ENCODE data around the gene HCAR2. TPM values are rescaled to one million over a fixed set of nuclear protein-coding genes. Genes with fewer than 3 reads are reported as not detected.
"Not testable (repeated sequence)": the region's sequence is repeated elsewhere in the genome, so short reads cannot be mapped to it uniquely, and the experiment has no call there.

The HCAR2 gene
- polyA plus RNA-seq (ENCODE audit: insufficient read depth in 1 of 5, insufficient read length in 5 of 5, low replicate concordance in 1 of 5): under 1 TPM in 4 of 5 donors, not detected in 1; 0.09 to 0.30 (median 0.21) TPM
- long read RNA-seq, donor 1, partial matches to known transcripts: 0 of 1 reads
- long read RNA-seq, donor 1, other reads (novel, unspliced or antisense): 0 of 1 reads
- long read RNA-seq, donor 2: 0 reads
- long read RNA-seq, donor 3: 0 reads
- long read RNA-seq, donor 4: 0 reads
- long read RNA-seq, donor 5: 0 reads
- long read RNA-seq, donor 6: 0 reads
- long read RNA-seq, donor 7: 0 reads
- long read RNA-seq, donor 8: 0 reads

DNA sequence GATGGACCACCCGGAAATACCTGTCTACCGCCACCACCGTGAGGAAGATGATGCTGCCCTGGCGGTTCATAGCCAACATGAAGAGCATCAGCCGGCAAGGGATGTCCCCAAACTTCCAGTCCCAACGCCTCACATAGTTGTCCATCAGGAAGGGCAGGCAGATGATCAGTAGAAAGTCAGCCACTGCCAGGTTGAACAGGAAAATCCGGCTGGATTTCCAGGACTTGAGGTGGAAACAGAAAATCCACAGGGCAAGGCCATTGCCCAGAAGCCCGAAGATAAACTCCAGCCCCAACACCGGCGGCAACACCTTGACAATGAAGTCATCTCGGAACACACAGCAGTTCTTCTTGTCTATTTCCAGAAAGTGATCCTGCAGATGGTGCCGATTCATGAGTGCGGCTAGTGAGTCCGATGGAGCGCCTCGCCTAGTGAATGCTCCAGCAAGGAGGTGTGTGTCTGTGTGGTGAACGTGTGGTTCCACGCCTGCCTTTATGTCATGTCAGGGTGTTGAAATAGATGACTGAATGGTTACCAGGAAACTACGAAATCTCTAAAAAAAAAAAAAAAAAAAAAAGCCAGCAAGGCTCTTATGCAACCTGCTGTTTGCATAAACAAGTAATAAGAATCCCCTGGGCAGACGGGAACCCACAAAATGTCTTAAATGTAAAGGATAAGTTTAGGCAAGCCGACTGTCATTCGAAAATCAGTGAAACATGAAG lies at the start of gene HCAR2:
Gene HCAR2, minus strand, starts transcription at position 468 of the 722 bp plus-strand sequence. Its CDS starts 74 bp downstream, at position 394.
- not testable (repeated sequence) for DNase-seq

DNA sequence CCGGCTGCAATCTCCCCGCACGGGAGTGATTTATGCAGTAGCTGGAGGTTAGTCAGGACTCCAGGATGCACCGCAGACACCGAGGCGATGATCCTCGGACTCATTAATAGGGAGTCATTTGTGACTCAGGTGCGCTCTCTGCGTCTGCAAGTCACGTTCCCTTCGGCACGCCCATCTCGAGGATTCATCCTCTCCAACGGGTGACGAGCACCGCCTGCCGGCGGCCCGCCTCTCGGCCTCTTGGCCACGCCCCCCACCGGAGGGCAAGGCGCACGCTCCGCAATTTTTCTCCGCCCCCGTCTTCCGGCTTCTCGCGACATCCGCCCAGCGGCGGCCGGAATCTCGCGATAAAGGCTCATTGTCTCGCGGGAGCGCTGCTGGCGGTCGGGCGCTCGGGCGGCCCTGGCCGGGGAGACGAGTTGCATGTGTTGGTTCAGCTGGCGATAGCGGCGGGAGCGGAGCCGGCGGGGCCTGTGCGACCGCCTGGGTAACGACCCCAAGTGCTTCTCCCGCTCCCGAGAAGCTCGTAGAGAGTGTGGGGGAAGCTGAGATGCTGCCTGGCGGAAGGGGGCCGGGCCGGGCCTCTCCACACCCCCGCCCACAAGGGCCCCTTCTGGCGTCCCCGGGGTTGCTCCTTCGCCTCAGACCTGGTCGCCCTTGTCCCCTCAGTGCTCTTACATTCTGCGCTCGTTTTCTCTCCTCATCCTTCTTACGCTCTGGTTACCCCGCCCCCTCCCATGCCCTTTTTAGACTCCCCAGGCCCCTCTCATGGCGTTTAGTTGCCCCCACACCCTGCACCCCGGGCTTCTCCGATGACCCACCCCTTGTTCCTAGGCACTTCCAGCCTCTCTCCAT lies 49.5 kb upstream of the HCAR2 start, which contains the start of gene DENR:
Gene DENR, plus strand, starts transcription at position 361 of the 855 bp plus-strand sequence. CDS start 878 bp downstream, outside the sequence.
- DNase-seq: peak; percentile 97 to 98

DNA sequence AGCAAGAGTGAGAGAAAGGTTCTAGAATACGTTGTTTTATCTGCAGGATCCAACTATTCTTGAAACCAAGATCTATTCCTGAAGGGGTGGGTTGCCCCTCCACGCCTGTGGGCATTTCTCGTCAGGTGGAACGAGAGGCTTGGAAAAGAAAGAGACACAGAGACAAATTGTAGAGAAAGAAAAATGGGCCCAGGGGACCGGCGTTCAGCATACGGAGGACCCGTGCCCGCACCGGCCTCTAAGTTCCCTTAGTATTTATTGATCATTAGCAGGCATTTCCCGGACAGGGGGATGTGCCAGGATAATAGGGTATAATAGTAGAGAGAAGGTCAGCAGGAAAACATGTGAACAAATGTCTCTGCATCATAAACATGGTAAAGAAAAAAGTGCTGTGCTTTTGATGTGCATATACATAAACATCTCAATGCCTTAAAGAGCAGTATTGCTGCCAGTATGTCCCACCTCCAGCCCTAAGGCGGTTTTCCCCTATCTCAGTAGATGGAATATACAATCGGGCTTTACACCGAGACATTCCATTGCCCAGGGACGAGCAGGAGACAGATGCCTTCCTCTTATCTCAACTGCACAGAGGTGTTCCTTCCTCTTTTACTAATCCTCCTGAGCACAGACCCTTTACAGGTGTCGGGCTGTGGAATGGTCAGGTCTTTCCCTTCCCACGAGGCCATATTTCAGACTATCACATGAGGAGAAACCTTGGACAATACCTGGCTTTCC lies 47.8 kb upstream of the HCAR2 start:
- not testable (repeated sequence) for DNase-seq

DNA sequence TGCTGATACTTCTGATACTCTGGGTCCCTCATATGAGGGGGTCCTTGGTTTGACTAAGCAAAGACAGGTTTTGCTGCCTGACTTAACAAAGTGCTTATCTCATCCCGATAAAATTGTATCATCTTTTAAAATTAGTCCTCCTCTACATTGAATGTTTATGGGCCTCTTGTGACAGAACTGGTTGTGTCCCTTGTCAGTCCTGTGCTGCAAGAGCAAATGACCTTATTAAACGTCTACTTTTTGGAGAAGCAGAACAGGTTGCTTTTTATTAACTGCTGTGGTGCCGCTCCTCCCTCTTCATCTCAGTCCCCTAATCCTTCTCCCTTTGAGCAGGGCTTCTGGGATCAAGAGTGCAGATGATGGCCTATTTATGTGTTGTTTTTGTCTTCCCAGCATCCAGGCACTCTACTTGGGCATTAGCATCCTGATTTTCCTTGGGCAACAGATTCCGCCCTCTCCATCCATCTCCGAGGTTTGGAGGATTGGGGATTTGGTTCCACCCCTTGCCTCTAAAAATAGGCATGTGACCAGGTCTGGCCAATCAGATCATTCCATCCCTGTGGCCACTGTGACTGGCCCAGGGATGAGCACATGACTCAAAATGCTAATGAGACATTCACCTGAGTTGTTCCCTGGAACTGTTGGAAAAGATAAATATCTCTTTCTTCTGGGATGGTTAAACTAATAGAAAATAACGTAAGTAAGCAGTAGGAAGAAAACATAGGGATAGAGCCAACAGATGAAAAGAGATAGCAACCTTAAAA lies 46.6 kb upstream of the HCAR2 start:
- DNase-seq: no peak

DNA sequence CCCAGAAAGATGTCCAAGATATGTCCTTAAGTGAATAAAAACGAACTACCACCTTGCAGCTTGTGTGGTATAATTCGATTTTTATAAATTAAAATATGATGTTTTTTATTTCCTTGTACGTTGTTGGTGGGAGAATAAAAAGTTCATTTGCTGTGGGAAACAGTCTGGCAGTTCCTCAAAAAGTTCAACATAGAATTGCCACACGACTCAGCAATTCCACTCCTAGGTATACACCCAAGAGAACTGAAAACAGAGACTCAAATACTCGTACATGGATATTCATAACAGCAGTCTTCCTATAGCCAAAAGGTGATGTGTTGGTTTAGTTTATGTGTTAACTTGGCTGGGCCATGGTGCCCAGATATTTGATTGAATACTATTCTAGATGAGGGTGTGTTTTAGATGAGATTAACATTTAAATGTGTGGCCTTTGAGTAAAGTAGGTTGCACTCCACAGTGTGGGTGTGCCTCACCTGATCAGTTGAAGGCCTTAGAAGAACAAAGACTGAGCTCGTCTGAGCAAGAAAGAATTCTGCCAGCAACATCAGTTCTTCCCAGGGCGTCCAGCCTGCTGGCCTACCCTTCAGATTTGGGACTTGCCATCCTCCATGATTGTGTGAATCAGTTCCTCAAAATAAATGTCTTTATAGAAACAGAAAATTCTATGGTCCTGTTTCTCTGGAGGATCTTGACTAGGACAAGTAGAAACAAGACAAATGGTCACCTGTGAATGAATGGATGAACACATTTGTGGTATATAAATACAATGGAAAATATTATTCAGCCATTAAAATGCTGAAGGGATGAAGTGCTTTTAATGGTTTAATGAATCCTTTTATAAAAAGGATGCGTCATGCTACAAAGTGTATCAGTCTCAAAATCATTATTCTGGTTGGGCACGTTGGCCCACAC lies 44.3 kb upstream of the HCAR2 start:
- no peak for DNase-seq

DNA sequence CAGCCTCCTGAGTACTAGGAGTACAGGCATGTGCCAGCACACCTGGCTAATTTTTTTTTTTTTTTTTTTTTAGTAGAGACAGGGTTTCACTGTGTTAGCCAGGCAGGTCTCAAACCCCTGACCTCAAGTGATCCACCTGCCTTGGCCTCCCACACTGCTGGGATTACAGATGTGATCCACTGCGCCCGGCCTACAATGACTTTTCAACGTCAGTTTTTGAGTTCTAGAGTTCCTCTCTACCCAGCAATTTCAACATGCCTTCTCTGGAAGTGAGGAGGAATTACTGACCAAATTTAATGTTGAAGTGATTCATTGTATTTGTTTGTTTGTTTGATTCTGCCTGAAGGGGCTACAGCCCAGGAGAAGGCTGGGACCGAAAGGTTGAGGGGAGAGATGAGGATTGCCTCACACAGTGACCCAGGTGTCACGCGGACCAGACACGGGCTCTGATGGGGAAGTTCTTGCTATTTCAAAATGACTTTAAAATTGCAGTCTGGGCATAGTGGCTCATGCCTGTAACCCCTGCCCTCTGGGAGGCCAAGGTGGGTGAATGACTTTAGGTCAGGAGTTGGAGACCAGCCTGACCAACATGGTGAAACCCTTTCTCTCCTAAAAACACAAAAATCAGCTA lies 40.9 kb upstream of the HCAR2 start:
- no peak for DNase-seq

DNA sequence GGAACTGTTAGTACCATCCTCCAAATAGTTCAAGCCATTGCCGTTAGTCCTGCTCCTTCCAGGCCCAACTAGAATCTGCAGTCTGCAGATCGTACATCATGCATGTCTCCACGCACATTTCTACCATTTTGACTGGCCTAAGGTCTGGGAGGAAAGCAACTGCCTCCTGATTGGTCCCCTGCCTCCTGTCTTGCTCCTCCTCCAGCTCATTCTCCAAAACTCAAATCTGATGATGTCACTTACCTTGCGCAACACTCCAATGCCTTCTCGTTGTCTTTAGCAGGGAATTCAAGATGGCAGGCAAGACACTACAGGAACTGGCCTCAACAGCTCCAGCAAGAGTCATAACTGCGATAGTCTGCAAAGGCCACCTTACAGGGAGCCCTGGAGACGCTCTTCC lies 37.2 kb upstream of the HCAR2 start:
- no peak for DNase-seq

DNA sequence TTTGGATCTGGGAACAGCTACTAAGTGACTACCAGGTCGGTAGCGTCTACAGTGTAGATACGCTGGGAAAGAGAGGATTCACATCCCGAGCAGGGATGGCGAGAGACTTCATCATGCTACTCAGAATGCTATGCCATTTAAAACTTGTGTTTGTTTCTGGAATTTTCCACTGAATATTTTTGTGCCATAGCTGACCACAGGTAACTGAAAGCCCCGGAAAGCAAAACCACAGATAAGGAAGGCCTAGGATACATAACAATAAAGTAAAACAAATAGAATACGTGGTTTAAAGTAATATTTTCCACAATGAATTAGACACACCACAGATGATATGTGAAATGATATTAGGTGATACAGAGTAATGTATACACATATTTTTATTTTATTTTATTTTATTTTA lies 35.4 kb upstream of the HCAR2 start:
- no peak for DNase-seq

DNA sequence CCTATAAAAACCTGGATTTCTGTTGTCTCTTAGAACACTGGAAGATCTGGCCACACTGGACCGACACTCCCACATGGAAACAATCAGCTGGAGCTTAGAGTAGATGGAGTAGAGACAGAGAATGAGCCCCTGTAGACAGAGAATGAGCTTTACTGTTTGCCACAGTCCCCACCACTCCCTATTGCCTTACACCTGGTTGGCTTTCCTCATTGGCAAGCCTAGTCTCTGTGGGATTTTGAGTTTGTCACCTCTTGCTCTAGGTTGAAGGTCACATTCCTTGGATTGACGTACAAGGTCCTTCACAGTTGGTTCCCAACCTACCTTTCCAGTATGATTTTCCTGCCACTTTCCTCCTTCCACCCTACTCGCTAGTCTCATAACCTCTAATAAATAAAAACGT lies 29.5 kb upstream of the HCAR2 start:
- no peak for DNase-seq

DNA sequence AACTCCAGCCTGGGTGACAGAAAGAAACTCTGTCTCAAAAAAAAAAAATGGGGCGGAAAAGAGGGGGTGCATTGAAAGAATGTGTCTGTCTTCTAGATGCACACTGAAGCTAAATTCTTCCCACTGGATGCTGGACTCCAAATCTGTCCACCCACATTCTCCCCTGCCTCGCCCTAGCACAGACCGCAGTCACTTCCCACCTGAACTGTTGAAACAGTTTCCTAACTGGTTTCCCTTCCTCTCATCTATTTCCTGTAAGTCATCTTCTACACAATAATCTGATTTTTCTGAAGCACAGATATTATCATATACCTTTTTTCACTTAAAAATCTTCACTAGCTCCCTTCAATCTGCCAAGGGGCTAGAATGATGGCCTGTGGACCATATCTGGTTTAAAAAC lies 29.0 kb upstream of the HCAR2 start:
- DNase-seq: no peak

DNA sequence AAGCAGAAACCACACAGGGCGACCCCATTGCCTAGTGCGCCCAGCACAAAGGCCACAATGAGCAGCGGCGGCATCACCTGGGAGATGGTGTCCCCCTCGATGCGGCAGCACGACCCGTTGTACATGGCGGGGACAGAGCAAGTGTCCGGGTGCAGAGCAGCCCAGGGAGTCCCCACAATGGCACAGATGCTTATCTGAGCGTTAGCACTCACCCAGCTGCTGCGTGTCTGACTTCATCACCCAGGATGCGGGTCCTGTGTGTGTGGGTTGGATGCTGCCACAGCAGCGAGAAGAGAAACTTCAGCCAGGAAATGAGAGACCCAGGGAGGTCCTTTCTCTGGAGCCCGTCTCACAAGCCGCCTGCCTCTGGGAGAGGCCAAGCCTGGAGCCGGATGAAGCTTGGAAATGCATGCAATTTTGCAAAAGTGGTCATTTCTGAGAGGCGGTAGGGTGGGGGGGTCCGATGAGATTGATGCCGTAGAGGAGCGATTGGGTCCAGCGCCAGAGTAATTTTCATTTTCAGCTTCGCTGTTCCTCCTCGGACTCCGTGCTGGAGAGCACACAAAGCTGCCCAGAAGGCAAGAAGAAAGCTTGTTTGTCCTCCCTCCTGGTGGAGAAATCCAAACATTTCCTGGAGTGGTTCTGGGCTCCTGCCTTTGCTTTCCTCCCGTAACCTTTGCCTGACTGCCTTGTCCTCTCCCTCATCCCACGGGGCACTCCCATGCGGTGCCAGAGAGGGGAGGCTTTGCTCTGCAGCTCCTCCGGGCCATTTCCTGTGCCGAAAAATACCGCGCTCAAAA lies 27.3 kb upstream of the HCAR2 start, which contains the start of gene HCAR1:
Gene HCAR1, minus strand, starts transcription at position 630 of the 800 bp plus-strand sequence. Its CDS starts 505 bp downstream, at position 125.
- DNase-seq: no peak

DNA sequence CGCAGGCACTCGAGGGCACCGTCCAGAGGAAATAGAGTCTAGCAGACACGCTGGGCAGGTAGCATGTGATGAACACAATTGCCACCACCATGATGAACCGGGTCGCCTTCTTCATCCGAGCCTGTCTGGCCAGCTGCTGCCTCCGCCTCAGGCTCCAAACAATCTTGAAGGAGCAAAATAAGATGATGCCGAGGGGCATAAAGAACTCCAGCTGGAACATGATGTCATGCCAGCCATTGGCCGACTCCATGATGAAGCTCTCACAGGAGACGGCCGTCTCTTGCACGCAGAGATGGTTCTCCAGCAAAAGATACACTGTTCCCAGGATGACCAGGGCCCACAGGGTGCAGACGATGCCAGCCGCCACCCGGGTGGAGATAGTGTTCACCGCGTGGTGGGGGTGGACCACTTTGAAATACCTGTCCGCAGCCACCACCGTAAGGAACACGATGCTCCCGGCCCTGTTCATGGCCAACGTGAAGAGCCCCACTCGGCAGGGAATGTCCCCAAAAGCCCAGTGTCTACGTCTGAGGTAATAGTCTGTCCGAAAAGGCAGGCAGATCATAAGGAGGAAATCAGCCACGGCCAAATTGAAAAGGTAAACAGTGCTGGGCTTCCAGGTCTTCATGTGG lies 26.5 kb upstream of the HCAR2 start:
- no peak for DNase-seq

DNA sequence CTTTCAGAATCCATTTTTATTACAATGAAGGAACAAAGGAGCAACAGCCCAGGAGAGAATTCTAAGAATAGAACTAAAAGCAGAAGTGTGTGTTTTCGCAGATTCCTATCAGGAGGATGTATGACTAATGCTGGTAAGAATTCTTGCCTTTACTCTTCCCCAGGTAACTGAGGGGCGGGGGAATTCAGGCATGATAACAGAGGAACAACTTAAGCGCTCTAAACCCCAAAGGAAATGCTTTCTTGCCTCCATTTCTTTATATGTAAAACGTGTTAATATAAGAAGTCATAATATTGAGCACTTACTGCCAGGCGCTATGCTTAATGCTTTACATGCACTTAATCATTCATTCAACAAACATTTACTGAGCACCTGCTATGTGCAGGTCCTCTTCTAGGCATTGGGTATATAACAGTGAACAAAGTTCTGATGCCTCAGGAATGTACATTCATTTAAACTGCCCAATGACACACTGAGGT lies 23.0 kb upstream of the HCAR2 start:
- DNase-seq: no peak

DNA sequence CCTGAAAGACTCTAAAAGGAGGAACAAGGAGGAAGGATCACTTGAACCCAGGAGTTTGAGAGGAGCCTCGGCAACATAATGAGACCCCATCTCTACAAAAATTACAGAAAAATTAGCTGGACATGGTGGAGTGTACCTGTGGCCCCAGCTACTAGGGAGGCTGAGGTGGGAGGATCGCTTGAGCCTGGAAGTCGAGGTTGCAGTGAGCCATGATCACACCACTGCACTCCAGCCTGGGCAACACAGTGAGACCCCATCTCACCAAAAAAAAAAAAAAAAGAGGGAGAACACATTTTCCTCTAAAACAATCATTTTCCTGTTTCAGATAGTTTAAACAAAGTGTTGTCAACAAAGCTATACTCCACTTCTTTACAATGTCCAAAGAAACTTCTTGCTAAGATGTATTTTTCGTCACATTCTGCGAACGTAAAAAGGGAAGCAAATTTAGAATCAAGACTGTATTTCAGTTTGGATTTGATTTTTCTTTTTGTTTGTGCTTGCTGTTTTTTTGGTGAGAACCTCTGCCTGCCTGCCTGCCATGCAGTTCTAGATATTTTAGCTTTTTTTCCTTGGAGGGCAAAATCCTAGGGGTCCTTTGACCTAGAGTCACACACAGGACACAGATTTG lies 22.4 kb upstream of the HCAR2 start:
- DNase-seq: no peak

DNA sequence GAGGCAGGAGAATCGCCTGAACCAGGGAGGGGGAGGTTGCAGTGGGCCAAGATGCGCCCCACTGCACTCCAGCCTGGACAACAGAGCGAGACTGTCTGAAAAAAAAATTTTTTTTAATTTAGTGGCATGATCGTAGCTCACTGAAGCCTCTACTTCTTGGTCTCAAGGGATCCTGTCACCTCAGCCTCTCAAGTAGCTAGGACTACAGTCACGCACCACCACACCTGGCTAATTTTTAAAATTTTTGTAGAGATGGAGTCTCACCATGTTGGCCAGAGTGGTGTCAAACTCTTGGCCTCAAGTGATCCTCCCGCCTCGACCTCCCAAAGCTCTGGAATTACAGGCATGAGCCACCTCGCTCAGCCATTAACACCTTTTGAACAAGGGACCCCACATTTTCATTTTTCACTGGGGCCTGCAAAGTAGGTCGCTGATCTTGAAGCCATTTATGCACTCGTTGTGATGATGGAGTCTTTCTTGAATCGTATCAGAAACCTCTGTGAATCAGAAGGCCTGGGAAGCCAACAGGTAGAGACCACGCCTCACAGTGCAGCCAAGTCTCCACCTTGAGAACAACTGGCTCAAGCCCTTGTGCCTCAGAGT lies 21.6 kb upstream of the HCAR2 start:
- DNase-seq: no peak

DNA sequence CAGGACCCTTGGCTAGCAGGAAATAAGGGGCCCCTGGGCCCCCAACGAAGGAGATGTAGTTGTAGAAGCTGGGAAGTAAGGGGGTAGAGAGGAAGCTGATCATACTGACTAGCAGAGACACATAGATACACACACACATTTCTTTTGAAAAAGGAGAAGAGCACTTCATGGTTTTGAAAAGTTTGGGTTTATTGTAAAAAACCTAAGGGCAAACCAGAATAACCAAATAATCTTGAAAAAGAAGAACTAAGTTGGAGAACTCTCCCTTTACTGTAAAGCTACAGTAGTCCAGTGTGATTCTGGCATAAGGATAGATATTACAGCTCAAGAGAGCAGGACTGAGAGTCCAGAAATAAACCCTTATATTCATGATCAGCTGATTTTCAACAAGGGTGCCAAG lies 19.2 kb upstream of the HCAR2 start:
- DNase-seq: no peak
